NCI-H128 (cell line): Measurements from ENCODE around the gene SACS.

Source experiments
- DNase-seq: peaks from one replicate; lab custom pipeline; 2025; ENCODE audit not compliant: unreplicated experiment; lab: John Stamatoyannopoulos, UW

Gene SACS

GRCh38 chr13:23372264-23372906, 61.1 kb downstream of the SACS start:
- DNase-seq: no peak

- DNase-seq: no peak
These were observed 65.6 kb downstream of the SACS start for GRCh38 chr13:23367907-23368306.

- DNase-seq: no peak
These were observed 67.8 kb downstream of the SACS start for GRCh38 chr13:23365652-23366051.

- DNase-seq: no peak
These were observed 73.6 kb downstream of the SACS start for GRCh38 chr13:23359882-23360281.

GRCh38 chr13:23357349-23357748, 76.2 kb downstream of the SACS start:
- DNase-seq: no peak

DNA sequence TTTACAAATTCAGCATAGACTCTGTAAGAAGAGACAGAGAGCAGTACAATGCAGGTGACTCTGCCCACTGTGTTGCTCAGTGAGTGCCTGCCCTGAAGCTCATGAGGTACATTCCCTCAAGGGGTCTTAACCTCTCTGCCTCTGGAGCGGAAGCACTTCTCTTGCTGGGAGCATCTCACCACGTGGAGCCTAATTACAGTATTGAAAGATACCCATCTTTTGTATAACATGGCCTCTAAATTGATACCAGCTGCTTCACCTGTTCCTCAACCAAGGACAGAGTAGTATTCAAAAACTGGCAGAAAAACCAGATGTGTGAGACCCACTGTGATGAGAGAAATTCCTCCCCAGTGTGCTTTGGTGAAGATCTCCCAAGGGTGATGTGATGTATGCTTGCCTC, 77.1 kb downstream of the SACS start:
- no peak for DNase-seq

- DNase-seq: no peak
These were observed 79.0 kb downstream of the SACS start for GRCh38 chr13:23354520-23354919.

DNA sequence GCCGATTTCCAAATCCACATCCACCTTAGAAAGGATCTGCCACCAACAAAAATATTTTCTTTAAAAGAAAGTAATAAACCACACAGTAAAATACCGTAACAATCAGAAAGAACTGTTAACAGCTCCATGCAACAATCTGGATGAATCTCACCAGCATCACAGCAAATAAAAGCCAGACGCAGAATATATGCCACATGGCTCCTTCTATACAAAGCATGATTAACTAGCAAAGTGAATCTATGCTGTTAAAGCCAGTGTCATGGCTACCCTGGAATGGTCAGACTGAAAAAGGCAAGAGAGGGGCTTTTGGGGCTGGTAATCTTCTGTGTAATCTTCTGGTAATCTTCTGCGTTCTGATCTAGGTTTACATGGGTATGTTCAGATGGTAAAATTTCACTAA, 81.3 kb downstream of the SACS start:
- DNase-seq: no peak

- DNase-seq: no peak
These were observed 83.5 kb downstream of the SACS start for GRCh38 chr13:23350009-23350408.

GRCh38 chr13:23349161-23349897, 84.2 kb downstream of the SACS start:
- DNase-seq: no peak

DNA sequence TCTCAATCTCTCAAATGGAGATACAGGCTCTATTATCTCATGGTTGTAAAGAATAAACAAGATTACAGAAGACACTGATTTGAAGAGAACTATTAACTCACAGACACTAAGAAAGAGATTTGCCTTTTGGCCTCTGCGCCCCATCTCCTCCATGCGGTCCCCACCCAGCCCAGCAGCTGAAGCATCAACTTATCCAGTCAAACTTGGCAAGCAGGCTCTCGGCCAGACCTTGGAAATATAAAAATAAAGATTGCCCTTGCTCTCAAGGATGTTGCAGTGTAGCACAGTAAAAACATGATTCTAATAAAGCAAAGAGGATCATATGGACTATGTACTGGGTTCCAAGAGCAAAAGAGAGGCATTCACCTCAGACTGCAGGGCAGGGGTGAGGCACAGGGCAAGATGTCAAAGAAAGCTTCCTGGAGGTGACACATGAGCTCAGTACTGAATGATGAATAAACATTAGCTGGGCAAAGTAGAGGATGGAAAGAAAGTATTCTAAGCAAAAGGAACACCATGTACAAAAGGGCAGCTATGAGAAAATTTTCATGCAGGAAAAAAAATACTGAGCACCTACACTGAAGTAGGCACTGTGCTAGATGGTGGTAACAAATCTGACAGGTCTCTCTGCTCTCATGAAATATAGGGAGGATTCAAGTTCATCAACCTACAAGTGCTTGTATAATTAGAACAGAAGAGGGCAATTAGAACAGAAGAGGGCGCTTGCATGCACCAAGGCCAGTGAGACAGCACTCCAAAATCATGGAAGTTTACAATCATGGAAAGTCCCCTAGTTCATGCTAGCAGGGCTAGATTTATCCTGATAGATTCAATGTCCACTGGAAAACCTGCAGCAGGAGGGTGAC, 85.0 kb downstream of the SACS start:
- DNase-seq: no peak

- no peak for DNase-seq
These were observed 85.9 kb downstream of the SACS start for GRCh38 chr13:23347601-23348000.

GRCh38 chr13:23344931-23345595, 88.4 kb downstream of the SACS start:
- no peak for DNase-seq

DNA sequence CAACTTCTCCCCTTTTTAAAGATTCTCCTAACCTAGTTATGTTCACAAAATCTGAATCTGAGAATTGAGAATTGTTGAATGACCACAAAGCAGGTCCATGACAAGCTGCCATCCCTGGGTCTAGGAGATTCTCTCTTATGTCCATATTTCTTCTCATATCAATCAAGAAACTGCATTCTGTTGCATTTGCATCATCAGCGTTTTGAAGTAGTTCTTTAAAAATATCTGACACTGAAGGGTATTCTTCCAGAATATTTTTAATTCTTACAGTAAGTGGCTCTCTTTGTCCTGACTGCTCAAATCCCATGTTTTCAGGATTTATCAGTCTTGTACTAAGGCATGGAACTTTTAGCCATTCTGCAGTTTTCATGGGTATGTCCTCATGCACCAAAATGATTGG, 94.3 kb downstream of the SACS start:
- DNase-seq: no peak

DNA sequence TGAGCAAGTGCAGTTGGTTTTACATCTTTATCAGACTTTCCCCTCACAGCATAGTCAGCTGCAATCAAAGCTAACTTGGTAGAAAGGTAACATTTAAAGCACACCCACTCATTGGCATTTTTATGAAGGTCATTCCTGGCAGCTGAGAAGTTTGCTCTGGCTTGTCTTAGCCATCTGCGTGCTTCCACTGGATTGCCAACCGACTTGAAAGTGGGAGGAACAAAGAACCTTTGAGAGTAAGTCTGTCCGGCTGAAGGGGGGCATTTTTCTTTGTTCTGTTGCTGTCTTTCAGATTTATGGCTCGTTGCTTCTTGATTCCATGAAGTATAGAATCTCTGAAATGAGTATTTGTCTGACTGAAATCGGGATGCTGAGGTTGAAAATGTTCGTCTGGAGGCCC, 103.1 kb downstream of the SACS start:
- no peak for DNase-seq

GRCh38 chr13:23325191-23325590, 108.3 kb downstream of the SACS start:
- no peak for DNase-seq

- DNase-seq: no peak
These were observed 109.4 kb downstream of the SACS start for GRCh38 chr13:23323946-23324709.

- no peak for DNase-seq
These were observed 110.9 kb downstream of the SACS start for GRCh38 chr13:23322353-23323336.

DNA sequence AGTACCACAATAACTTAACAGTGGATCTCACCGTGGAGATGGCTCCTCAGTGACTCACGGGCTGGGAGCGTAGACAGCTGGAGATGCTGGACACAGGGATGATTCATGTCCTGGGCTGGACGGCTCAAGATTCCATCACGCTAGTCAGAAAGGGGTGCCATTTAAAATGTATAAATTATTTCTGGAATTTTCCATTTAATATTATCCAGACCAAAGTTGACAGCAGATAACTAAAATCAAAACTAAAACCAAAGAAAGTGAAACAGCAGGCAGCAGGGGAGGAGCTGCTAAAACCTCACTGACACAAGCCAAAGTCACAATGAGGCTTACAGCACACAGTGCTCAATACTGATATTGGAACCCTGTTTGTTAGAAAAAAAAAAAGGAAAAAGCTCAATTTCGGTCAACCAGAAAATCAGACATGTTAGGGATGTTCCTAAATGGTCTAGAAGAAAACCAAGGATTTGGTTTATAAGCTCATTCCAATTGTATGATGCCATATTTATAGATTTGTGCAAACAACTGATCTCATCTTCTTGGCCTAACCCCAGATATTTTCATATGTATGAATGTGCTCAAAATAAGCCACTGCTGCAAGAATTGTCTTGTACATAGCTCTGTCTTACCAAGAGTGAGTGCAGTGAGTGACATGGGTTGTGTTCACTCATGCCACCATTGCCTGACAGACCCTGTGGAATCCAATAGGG, 111.8 kb downstream of the SACS start:
- DNase-seq: no peak
